HG02610 (cell line): ENCODE results near the gene CHDH.

Experiments
- ATAC-seq: cut with Tn5 transposase; IDR thresholded peaks from one replicate; pipeline ENCODE4 v1.9.1; 2021; ENCODE audit warnings: mild to moderate bottlenecking, moderate library complexity; ENCODE audit not compliant: unreplicated experiment

The CHDH gene

DNA sequence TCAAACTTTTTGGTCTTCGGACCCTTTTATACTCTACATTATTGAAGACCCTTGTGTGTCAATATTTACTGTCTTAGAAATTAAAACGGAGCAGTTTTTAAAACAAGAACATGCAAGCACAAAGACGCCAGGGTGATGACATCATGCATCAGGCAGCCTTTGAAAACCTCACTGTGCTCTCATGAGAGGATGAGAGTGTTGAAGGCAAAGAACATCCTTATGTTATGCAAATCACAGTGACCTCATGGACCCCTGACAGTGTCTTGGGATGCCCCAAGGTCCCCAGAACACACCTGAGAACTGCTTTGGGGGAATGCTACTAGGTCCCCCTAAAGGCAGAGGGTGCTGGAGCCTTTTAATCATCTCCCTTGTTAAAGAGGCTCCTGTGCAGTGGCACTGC is 51.6 kb downstream of the CHDH start:
- ATAC-seq = no peak

GRCh38 chr3:53792866-53793265 is 53.4 kb downstream of the CHDH start:
- ATAC-seq = no peak

DNA sequence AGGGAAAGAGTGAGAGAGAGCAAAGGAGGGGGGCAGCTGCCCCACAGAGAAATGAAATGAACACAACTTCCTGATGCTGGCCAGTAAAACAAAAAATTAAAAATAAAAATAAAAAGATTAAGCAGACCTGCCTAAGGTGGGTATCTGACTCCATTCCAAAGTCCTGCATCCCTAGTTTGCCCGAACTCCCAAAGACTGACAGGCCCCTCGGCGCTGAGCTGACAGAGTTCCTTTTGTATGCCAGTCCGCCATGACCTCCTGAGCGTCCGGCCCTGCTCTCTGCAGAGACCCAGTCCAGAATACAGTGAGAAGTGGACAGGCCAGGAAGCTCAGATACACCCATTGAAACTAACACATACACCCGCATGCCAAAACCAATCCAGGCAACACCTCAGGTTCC is 54.9 kb downstream of the CHDH start:
- no peak for ATAC-seq

DNA sequence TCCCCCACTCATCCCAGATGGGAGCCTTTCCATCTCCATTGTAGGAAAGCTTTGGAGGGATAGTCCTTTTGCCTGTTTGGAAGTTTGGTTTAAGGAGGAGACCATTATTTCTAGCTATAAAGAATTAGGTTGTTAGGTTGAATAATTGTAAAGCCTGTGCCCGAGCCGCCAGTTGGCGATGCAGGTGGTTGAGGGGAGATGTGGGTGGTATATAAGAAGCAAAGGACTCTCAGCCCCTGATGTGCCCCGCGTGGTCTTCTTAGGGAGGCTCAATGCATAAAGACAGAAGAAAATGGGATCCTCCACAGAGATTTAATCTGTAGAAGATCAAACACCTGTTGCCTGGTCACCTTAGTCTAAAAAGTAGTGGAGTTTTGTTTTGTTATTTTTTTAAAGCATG is 55.7 kb downstream of the CHDH start:
- ATAC-seq = no peak

- ATAC-seq = no peak
Observed at GRCh38 chr3:53789459-53789858, 56.8 kb downstream of the CHDH start.

DNA sequence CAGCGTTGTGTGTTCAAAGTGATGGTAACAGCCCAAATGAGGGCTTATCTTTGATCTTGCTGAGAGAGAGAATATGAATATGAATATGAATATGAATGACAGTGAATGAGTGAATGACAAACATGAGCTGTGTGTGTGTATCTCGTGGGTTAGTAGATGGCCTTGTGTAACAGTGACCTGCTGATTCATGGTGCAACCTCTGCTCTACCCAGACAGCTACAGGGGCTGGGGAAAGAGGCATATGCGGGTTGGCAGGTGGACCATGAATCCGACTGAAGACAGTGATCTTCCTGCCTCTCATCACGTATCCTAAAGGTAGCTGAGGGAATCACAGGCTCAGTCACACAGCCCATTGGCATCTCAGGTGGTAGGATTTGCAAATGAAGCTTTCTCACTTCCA is 58.2 kb downstream of the CHDH start:
- no peak for ATAC-seq

DNA sequence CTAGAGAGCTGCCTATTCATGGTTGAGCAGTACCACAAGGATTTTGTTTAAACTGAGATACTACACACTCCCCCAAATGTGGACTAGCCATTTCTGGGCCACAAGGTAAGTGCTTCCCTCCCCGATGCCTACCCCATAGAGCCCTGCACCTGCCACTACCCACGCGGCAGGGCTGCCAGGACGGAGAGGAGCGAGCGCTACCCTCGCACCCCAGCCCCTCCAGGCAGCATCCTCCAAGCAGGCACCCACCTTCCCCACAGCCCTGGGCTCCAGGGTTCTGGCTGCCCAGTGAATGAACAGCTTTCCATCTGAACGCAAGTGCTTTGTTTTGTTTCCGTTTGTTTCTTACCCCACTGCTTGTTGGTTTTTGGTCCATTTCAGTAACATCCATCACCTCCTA is 59.2 kb downstream of the CHDH start:
- no peak for ATAC-seq

DNA sequence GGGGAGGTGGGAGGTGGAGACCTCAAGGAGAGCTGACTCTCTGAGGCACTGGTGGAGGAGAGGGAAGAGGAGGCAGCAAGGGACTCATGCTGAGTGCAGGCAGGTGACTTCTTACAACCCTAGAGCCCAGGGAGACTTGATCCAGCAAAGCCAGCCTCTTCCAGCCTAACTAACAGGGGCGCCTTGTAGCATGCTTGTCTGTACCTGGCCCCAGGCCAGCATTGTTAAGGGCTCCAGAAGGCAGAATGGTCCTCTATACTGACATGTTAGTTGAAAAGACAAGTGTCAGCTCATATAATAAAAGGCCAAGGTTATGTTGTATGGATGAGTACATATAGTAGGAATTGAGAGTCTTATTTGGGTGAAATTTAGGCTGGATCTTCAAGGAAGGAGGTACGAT is 65.4 kb downstream of the CHDH start:
- ATAC-seq = no peak

GRCh38 chr3:53780171-53780570 is 66.0 kb downstream of the CHDH start:
- no peak for ATAC-seq

DNA sequence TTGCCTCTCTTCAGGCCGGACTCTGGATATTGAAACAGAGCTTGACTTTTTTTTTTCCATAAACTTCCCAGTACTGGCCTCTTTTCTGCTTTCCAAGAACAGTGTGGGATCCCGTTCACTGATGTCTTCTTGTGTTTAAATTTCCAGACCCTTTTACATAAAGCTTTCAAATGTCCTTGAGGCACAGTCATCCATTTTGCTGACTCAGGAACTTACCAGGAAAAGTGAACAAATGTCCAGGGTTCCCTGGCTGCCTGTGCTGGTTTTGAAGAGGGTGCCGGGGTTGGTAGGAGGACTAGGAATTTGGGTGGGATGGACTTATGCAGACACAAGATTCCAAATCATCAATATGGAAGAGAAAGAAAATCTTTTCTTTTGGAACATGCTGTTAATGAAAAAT is 68.1 kb downstream of the CHDH start:
- ATAC-seq = no peak

DNA sequence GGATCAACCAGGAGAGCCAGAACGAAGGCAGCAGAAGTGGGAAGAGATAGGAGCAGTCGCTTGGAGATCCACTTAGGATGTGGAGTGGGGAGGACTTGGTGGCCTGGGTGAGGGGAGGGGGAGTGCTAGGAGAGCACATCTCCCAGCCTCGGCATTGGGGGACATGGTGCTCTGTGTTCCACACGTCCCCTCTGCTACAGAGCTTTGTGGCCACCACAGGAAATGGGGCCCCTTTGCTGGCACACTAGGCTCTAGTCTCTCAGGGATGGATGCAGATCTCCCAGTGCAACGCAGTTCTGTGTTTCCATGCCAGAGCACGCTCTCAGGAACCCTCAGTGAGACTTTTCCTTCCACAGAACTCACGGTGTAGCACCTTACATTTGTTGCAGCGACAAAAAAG is 68.8 kb downstream of the CHDH start:
- ATAC-seq = no peak

GRCh38 chr3:53776494-53777101 is 69.6 kb downstream of the CHDH start:
- no peak for ATAC-seq

- no peak for ATAC-seq
Observed at GRCh38 chr3:53775834-53776251, 70.4 kb downstream of the CHDH start.

- no peak for ATAC-seq
Observed at GRCh38 chr3:53775018-53775417, 71.2 kb downstream of the CHDH start.

GRCh38 chr3:53774414-53774813 is 71.8 kb downstream of the CHDH start:
- no peak for ATAC-seq

DNA sequence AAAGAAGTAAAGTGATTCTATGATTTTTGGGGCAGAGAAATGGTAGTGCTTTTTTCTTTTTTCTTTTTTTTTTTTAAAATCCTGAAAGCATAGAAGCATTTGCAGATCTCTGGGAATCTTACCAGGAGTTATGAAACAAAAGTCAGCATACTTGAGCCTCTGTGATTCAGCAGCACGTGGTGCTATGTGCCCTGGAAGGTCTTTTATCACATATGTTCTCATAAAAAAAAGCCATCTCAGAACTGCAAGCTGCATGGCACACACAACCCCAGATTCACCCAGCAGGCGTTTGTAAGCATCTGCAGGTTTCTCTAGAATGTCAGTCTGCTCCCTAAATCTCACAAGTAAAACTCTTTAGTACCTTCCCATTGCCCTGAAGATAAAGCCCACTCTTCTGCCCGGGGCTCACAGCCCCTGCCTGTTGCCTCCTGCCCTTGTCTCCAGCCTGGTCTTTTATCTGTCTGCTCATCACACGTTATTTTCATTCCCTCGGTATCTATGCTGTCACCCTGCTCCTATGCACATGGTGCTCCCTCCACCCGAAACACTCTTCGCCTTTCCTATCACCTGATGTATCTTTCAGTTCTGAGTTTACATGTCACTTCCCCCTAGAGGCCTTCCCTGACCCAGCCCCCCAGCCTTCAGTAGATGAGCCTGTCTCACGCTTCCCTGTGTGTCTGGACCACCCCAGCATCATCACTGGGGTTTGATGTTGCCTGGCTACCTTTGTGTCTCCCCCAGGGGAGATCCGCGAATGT is 72.4 kb downstream of the CHDH start:
- ATAC-seq = peak; percentile 86

GRCh38 chr3:53773021-53773436 is 73.2 kb downstream of the CHDH start:
- ATAC-seq = no peak

- no peak for ATAC-seq
Observed at GRCh38 chr3:53772562-53772961, 73.7 kb downstream of the CHDH start.

GRCh38 chr3:53768478-53769459 is 77.5 kb downstream of the CHDH start:
- ATAC-seq = peak; percentile 40

- no peak for ATAC-seq
Observed at GRCh38 chr3:53766706-53767105, 79.5 kb downstream of the CHDH start.

DNA sequence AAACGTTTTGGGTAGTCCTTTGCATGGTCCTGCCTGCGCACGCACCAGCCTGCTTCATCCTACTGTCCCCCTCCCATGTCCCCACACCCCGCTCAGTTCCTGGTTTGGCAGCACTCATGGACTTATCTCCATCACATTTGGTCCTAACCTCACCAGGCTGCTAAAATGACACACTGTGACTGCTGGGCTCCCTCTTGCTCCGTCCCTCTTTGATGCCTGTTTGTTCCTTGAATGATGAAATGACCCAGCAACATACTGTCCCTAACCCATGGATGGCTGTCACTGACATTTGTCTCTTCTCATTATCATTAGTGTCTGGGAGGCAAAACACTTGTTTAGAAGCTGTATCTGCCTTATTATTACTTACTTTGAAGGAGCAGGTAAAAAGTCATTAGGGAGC is 80.5 kb downstream of the CHDH start:
- no peak for ATAC-seq
